HG02938 (cell line): ENCODE measurements around the gene ANAPC16.
"Not testable (repeated sequence)": the region's sequence is repeated elsewhere in the genome, so short reads cannot be mapped to it uniquely, and the experiment has no call there.

Source experiments
- ATAC-seq: cut with Tn5 transposase; IDR thresholded peaks from one replicate; pipeline ENCODE4 v1.9.1; 2021; ENCODE audit warnings: mild to moderate bottlenecking, moderate library complexity; ENCODE audit not compliant: unreplicated experiment

The ANAPC16 gene

DNA sequence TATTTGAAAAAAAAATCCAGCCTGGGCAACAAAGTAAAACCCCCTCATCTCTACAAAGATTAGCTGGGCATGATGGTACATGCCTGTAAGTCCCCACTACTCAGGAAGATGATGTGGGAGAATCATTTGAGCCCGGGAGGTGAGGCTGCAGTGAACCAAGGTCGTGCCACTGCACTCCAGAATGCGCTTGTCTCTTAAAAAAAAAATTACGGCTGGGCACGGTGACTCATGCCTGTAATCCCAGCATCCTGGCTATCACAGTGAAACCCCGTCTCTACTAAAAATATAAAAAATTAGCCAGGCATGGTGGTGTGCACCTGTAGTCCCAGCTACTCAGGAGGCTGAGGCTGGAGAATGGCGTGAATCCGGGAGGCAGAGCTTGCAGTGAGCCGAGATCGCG, 4.4 kb upstream of the ANAPC16 start:
- ATAC-seq: not testable (repeated sequence)

DNA sequence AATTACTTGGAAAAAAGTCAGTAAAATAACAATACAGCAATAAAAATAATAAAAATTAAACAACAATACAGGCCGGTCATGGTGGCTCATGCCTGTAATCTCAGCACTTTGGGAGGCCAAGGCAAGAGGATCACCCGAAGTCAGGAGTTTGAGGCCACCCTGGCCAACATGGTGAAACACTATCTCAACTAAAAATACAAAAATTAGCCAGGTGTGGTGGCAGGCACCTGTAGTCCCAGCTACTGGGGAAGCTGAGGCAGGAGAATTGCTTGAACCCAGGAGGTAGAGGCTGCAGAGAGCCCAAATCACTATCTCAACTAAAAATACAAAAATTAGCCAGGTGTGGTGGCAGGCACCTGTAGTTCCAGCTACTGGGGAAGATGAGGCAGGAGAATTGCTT, 4.0 kb upstream of the ANAPC16 start:
- not testable (repeated sequence) for ATAC-seq

GRCh38 chr10:72218325-72218724, 2.5 kb downstream of the ANAPC16 start:
- ATAC-seq: no peak

DNA sequence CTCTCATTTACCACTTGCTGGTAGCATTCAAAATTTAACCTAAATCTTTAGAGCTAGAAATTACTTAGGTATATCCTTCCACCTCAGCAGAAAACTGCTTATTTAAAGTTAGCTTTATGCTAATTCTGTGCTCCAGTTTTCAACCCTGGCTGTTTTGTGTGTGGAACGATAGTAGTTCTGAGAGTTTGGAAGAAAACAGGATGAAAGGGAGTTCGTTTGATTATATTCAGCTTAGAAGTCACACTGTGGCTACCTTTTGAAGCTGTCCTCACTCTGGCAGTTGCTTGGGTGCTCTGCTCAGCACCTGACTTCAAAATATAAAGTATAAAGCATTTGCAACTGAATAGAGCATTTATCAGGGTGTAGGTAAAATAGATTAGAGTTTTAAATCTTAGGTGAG, 2.9 kb downstream of the ANAPC16 start:
- ATAC-seq: no peak

- ATAC-seq: no peak
Observed at GRCh38 chr10:72219235-72219814, 3.5 kb downstream of the ANAPC16 start.

DNA sequence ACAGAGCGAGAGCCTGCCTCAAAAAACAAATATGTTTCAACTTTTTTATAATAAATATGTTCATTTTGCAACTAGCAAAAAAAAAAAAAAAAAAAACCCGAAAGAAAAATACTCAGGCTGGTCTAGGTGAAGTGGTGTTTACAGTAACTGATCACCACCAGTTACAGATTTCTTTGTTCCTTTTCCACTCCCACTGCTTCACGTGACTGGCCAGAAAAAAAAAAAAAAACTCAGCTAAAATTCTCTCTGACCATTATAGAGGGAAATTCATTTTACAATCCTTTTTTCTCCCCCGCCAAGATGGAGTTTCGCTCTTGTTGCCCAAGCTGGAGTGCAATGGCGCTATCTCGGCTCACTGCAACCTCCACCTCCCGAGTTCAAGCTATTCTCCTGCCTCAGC, 4.8 kb downstream of the ANAPC16 start:
- ATAC-seq: no peak

DNA sequence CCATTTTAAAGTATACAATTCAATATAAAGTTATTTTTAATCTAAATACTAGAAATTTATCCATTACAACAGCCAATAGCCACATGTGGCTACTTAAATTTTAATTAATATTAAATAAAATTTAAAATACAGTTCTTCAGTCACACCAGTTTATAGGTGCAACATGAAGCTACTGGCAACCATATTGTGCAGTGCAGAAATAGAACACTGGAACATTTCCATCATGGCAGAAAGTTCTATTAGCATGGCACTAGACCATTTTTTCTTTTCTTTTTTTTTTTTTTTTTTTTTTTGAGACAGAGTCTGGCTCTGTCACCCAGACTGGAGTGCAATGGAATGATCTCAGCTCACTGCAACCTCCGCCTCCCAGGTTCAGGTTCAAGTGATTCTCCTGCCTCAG, 5.5 kb downstream of the ANAPC16 start:
- ATAC-seq: no peak

DNA sequence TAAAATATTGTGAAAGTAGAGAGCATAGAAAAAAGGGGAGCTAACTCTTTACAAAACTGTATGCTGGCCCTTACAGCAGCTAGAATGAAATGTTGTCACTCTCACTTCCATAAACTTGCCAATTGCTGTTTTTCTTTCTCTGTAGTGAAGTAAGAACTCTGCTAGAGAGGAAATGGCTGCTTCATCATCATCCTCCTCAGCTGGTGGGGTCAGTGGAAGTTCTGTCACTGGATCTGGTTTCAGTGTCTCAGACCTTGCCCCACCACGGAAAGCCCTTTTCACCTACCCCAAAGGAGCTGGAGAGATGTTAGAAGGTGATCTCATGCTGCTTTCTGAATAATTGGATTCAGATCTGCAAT, 7.9 kb downstream of the ANAPC16 start:
- ATAC-seq: no peak

DNA sequence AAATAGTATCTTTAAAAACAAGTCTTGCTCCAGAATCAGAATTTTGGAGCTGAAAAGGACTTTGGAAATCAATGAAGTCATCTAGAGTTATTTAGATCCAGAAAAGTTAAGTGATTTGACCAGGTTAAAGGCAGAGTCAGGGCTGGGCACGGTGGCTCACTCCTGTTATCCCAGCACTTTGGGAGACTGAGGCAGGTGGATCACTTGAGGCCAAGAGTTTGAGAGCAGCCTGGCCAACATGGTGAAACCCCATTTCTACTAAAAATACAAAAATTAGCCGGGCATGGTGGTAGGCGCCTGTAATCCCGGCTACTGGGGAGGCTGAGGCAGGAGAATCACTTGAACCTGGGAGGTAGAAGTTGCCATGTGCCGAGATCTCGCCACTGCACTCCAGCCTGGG, 8.4 kb downstream of the ANAPC16 start:
- ATAC-seq: not testable (repeated sequence)

DNA sequence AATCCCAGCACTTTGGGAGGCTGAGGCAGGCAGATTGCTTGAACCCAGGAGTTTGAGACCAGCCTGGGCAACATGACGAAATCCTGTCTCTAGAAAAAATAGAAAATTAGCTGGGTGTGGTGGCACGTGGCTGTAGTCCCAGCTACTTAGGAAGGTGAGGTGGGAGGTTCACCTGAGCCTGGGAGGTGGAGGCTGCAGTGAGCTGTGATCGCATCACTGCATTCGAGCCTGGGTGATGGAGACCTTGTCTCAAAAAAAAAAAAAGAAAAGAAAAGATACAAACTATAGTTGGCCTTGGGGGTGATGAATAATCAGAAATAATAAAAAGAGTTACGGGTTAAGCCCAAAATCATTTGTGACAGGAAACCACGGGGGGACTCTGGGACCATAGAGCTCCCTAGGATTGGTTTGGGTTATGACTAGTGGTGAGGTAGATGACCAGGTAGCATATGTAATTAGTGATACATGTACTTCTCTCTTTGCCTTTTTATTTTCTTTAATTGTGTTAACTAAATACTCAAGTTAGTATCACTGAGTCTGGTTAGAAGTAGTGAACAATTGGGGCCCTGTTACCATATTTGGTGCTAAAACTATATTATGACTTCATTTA, 10.7 kb downstream of the ANAPC16 start:
- ATAC-seq: no peak

DNA sequence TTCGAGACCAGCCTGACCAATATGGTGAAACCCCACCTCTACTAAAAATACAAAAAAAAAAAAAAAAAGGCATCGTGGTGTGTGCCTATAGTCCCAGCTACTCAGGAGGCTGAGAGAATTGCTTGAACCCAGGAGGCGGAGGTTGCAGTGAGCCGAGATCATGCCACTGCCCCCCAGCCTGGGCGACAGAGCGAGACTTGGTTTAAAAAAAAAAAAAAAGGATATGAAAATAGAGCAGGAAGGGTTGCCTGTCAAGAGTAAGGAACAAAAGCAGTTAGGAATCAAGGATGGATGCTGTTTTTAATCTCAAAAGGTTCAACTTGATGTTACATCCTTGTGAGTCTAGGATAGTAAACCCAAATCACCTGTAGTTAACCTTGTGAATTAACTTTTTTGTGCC, 12.0 kb downstream of the ANAPC16 start:
- no peak for ATAC-seq

GRCh38 chr10:72228318-72228751, 12.5 kb downstream of the ANAPC16 start:
- no peak for ATAC-seq

DNA sequence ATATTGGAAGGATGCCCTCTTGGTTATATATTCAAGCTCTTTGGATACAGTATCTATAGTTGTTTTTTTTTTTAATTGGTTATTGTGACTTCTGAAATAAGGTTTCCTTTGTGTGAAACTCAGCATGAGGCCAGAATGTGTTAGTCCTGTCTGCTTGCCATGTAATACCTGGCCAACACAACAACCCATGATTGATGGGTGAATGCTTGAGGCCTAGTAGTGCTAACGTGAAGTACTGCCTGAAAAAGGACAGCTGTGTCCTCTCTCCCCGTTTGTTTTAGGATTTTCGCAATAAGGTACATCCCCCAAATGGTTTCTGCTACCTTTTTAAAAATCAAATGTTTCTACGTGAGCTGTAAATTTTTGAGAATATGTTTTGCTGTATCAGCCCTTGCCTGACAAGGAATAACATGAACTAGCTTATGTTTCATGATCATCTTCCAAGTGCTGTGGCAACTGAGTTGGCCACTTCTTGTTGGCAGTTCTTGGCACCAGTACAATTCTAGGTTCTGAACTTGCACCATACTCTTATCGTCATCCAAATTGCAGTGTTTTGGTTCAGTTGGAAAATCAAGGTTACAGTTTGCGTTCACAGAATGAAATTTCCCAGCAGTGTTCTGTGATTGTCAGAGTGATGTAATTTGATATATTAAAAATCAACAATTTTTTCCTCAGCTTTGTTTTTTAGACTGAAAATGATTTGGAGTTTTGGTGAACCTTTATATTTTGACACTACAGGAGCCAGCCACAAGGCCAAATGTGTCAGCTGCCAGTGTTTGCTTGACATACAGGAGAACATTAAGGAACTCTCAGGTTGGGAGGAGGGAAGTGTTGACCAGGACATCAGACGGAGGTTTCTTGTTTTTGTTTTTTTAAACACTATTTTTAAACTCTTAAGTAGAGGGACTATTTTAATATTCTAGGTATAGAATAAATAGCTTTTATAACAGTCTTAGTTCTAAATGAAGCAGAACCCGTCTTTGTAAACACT, 13.7 kb downstream of the ANAPC16 start:
- no peak for ATAC-seq

DNA sequence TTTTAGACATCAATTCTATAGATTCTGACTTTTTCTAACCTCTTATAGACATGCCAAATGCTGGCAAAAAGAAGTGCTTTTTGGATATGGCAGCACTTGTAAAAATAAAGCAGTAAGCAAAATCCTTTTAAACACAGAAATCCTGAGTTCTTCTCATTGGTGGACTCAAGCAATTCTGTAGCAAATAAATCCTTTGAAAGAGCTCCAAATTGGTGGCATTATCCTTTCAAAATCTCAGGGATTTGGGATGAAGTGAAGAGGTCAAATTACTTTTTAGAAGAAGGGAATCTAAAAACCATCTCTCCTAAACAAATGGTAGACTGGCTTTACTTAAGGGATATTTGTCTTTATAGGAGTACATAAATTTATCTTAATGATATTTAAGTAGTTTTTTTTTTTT, 17.8 kb downstream of the ANAPC16 start:
- ATAC-seq: no peak

DNA sequence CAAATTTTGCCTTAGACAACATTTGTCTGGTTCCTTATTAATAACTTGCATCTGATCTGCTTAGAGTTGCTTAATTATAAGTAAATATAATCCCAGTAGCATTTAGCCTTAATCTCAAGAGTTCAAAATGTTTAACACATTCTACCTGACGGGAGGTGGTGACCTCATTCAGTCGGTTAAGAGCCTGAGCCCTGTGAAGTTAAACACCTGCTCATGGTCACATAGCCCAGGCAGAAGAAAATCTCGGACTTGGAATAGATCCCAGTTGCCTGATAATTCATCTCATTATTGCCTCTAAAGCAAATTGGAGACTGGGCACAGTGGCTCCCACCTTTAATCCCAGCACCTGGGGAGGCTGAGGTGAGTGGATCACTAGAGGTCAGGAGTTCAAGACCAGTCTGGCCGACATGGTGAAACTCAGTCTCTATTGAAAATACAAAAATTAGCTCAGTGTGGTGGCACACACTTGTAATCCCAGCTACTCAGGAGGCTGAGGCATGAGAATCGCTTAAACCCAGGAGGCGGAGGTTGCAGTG, 18.8 kb downstream of the ANAPC16 start:
- no peak for ATAC-seq

DNA sequence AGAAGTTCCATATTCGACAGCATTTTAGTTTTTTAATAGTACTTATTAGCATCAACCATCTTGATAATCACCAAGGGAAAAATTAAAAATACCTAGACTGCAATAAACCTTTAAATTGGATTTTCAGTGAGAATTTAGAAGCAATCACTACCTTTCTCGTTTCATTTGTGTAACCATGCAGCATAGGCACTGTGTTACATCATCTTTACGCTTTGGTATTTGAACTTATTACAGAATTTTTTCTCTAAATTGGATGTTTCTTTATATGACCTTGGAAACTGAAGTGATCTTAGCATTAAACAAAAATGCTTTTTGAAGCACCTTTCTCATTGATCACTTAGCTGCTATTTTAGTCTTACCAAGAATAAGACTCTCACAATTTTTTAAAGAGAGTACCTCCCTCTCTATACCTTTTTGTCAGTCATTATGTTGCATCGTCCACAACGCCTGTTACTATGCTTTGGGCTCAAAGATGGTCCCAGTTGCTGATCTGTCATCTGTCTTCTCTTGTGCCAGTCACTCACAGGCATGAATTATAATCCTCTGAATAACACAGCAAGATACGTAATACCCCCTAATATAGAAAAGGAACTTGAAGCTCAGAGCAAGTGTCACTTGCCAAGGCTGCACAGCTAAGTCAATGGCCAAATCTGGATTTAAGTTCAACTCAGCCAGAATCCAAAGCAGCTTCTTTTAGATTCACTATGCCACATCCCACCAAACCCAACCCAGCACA, 19.9 kb downstream of the ANAPC16 start:
- no peak for ATAC-seq

DNA sequence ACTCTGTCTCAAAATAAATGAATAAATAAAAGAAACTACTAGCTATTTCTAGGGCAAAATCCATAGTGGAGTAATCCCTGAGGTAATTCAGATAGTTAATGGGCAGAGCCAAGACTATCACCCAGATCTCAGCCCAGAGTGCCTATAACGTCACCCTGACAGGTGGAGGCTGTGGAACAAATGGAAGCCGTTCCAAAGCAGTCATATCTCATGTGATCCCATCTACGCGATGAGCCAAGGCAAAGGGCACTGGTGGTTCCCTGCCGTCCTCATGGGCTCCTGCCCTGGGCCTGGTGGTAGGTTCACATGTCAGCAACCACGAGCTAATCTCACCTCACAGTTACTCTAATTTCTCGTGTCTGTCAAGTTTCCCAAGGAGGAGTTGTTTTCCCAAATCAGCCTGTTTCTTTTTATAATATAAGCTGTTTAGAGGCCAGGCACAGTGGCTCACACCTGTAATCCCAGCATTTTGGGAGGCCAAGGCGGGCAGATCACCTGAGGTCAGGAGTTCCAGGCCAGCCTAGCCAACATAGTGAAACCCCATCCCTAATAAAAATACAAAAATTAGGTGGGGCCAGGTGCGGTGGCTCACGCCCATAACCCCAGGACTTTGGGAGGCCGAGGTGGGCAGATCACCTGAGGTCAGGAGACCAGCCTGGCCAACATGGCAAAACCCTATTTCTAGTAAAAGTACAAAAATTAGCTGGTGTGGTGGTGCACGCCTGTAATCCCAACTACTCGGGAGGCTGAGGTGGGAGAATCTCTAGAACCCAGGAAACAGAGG, 22.8 kb downstream of the ANAPC16 start:
- no peak for ATAC-seq

DNA sequence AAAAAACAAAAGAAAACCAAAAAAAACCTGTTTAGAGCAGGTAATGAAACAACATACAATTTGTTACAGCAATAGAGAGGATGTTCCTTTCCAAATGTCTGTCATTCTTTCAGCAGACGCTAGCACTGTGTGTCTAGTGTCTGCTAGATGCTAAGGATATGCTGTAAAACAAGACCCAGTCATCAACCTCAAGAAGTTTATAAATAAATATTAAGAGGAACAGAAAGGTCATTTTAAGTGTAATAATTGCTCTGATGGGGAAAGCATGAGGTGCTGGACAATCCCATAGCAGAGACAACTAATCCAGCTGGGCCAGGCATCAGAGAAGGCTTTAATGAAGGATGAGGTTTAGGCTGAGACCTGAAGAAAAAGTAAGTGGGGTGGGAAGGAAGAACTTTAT, 23.6 kb downstream of the ANAPC16 start:
- no peak for ATAC-seq

DNA sequence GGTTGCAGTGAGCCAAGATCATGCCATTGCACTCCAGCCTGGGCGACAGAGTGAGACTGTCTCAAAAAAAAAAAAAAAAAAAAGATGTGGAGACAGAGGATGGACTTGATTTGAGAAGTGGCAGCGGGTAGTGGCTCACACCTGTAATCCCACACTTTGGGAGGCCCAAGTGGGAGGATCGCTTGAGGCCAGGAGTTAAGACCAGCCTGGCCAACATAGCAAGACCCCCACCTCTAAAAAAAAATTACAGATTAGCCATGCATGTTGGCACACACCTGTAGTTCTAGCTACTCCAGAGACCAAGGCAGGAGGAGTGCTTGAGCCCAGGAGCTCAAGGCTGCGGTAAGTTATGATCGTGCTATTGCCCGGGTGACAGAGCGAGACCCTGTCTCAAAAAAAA, 24.6 kb downstream of the ANAPC16 start:
- no peak for ATAC-seq

DNA sequence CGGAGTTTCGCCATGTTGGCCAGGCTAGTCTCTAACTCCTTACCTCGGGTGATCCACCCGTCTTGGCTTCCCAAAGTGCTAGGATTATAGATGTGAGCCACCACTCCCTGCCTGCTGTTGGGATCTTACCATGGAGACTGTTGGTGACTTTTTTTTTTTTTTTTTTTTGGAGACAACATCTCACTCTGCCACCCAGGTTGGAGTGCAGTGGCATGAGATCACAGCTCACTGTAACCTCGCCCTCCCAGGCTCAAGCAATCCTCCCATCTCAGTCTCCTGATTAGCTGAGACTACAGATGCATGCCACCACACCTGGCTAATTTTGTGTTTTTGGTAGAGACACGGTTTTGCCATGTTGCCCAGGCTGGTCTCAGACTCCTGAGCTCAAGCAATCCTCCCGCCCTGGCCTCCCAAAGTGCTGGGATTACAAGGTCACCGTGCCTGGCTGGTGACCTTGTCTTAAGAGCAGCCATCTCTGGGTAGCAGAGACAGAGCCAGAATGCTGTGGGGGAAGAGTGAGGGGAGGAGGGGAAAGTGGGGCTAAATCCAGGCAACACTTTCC, 26.0 kb downstream of the ANAPC16 start:
- ATAC-seq: no peak
